Activated CD8-positive, alpha-beta memory T cell treated with anti-CD3 and anti-CD28 coated beads, Interleukin-2, amount 50 U/mL, for 24 hours (primary cell): ENCODE measurements around the gene FAM83D.
A peak's percentile ranks its signal among the peaks of the same experiment; 100 is the strongest.
"Not testable (repeated sequence)": the region's sequence is repeated elsewhere in the genome, so short reads cannot be mapped to it uniquely, and the experiment has no call there.

Experiments
- DNase-seq: peaks from one replicate; pipeline ENCODE4 v3.0.0-alpha.2; 2020; ENCODE audit errors: extremely low read depth

Gene FAM83D

DNA sequence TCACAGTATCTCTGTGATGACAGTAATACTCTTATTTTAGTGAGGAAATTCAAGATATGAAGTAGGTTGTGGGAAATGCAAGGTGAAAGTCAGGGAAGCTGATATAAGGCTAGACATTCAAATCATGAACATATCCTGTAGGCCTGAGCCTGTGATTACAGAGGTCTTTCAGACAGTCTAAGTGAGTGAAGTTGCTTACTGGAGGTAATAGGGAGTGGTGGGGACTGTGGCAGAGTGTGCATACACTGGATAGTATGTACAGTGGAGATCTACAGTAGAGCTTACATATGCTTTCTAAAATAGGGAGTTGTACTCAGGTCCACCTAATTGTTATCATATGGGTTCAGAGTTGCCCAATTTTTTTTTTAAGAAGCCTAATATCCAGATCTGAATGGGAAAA lies 39.0 kb downstream of the FAM83D start:
- DNase-seq: no peak

DNA sequence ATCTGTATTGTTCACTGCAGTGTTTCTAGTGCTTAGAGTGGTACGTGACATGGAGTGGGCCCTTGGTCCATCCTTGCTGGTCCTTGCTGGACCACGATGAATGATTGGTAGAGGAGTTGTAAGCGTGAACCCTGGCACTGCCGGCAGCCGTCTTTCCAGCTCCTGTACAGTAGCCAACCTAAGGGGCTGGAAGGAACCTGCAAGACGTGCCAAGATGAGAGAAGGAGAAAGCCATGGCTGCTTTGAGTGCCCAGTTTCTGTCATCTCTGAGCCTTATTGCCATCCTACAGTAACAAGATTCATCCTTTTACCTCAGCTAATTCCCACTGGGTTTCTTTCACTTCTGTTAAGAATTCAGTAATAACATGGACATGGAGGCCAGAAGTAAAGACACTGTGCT lies 41.9 kb downstream of the FAM83D start:
- no peak for DNase-seq

DNA sequence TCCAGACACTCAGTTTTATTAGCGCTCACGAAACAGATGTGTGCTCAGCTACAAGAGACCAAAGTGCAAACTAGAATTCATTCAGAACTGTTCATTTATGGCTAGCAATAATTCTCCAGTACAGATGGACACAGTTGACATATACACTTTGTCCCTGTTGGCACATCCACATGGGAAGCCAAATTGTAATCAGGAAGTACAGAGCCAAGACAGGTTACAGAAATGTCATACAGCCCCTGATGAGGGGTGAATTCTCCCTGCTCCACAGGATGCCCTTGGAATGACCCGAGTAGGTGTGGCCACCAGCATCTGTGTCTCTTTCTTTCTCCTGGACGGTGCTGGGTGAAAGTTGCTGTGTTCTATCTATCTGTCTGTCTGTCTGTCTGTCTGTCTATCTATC lies 43.5 kb downstream of the FAM83D start:
- DNase-seq: no peak

DNA sequence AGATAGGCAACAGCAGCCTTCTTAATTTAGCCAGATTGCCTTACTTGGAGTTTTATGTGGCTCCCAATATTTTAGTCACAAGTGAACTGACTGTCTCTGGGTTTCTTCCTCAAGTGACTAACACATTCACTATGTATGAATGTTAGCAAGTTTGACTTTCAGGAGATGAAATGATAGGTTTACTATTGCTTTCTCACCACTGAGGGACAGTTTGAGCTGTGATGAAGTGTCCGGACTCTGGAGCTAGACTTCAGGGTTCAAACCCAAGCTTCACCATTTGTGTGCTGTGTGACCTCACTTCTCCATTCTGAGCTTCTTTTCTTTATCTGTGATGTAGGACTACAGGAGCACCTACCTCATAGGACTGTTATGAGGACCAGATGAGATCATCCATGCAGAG lies 44.1 kb downstream of the FAM83D start:
- DNase-seq: no peak

DNA sequence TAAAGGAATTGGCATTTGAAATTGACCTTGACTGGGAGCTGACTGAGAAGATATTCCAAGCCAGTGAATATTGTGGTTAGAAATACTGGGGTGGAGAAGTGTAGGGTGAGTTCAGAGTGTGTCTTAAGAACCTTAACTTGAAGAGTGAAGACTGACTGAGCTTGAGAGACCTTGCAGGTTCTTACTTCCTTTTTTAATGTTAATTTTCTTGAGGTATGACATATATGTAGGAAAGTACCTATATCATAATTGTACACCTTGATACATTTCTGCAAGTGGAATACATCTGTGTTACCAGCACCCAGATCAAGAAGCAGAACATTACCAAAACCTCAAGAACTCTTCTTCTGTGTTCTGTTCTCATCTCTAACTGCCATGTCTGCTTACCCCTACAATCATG lies 46.9 kb downstream of the FAM83D start:
- DNase-seq: no peak

DNA sequence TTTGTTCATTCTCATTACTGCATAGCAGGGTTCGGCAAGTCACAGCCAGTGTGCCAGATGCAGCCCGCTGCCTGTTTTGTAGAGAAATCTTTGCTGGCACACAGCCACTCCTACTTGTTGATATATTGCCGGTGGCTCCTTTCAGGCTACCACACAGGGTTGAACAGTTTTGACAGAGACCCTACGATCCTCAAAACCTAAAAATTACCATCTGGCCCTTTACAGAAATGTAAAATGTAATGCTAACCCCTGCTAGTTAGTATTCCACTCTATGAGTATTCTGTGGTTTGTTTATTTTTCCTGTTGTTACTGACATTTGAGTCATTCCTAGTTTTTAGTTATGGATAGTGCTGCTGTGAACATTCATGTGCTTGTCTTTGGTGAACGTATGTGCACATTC lies 47.4 kb downstream of the FAM83D start:
- no peak for DNase-seq

DNA sequence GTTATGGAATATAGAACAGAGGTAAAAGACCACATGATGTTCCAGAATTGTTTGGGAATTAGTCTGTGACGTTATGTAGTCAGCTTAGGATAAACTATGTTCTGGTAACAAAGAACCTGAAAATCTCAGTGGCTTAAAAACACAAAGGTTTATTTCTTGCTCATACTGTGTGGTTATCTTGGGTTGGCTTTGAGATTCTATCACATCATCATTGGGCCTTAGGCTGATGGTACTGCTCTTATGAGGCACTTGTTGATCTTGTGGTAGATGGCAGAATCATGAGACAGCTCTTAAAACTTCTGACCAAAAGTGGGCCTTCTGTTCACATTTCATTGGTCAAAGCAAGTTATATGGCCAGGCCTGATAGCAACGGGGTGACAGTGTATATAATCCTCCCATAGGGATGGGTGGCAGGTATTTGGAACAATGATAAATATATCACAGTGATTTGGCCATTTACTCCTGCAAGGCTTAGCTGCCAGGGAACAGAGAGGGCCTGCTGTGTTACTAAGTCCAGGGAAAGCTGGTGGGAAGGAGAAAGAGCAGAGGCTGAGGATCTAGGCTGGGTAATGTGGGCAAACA lies 49.4 kb downstream of the FAM83D start:
- DNase-seq: no peak

DNA sequence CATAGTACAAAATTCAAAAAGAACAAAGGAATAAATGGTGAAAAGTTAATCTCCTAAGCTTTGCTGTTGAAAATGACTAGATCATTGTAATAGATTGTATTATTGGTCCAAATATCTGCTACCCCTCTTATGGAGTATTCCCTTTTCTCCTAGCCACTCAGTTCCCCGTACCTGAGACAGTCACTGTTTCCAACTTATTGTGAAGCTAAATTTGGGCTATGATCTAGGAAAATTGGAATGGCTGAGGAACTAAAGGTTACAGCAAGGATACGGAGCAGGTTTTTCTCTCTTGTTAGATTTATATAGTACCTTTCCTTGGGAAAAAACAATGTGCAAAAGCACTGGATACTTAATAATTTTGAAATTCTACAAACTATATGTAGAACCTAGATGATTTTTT lies 53.2 kb downstream of the FAM83D start:
- no peak for DNase-seq

DNA sequence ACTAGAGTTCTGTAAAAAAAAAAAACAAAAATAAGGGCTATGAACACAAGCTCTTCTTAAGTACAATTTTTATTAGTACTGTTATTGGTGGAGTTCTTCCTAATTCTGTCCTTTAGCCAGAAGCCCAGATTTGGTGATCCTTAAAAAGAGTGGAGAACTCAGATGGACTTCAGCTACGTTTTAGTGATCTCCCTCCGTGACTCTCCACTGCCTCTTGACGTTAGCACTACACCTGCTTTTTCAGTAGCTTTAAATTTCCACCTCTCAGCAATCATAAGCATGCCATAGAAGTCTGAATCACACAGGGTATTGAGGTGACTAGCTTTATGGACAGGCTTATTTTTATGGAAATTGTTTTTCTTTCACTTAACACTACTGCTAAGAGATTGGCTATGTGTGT lies 53.6 kb downstream of the FAM83D start:
- DNase-seq: no peak

DNA sequence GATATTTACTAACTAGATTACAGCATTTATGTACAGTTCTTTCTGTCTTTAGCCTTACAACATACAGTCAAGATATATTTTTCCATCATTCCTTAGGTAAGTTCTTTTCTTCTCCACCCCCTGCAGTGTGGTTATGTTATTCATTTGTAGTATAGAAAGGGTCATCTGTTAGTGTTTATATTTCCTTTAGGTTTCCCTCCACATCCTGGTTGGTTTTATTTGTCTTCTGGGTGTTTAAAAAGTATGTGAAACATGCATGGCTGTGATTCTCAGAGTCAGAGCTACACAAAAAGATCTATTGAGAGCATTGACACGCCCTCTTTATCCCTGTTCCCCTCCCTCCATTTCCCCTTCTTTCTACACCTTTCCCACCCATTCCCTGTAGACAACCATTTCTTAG lies 56.1 kb downstream of the FAM83D start:
- no peak for DNase-seq

DNA sequence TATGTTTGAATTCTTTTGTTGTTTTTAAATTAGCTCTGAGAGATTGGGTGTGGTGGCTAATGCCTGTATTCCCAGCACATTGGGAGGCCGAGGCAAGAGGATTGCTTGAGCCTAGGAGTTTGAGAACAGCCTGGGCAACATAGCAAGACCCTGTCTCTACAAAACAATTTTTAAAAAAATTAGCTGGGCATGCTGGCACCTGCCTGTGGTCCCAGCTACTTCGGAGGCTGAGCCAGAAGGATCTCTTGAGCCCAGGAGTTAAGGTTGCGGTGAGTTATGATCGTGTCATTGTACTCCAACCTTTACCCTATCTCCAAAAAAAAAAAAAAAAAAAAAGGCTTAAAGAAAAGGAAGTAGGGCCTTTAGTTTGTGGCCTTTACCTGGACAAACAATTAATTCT lies 58.8 kb downstream of the FAM83D start:
- DNase-seq: no peak

DNA sequence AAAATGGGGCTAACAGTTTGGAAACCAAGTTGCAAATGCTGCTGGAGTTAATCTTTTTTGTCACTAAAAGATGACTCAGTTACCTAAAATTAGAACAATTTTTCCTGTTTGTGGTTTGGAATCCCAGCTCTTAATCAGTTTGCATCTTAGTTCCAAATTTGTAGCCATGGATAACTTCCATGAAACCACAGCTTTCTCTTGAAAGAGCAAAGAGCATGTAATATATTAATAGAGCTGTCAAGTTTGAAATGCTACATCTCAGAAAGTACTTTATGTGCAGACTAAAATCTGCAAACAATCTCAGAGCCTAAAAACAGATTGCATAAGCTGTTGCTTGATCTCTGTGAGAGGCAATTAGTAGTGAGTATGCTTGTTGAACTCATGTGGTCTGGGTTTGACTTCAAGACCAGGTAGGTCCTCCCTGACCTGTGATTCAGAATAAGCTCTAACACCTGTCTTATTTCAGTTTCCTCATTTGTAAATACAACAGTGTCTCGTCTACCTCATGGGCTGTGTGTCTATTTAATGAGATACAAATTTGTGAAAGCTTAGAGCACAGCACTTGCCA lies 59.5 kb downstream of the FAM83D start:
- DNase-seq: no peak

DNA sequence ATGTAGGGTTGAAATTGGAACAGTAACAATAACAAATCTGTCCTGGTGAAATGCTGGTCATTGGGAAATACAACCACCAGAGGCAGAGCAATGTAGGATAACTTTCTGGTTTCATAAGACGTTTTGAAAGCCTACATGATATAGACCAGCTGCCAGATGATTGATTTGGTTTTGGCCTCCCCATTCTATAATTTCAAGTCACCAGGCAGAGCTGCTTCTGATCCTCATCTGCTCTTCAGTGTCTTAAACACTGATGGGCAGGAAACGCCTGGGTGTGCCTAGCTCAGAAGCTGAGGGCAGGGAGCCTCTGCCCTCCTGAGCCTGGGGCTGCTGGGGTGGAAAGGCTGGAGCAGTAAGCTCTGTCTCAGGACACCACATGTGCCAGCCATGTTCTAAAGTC lies 60.4 kb downstream of the FAM83D start:
- DNase-seq: no peak

DNA sequence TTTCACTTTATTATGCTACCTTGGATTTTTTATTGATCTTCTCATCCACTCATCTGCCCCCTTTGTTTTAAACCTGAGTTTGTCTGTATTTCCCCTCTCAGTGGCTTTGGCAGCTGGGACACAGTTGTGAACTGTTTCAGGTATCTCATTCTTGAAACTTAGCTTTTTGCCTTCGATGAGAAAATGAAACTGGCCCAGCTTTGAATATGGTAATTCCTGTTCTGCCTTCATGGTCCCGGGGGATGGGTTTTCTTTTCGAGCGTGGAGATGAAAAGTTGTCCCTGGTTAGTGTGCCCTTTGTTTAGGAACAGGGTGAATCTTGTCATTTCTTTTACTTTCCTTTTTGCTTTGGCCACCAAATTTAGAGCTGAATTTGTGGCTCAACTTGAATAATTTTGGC lies 61.6 kb downstream of the FAM83D start:
- DNase-seq: no peak

DNA sequence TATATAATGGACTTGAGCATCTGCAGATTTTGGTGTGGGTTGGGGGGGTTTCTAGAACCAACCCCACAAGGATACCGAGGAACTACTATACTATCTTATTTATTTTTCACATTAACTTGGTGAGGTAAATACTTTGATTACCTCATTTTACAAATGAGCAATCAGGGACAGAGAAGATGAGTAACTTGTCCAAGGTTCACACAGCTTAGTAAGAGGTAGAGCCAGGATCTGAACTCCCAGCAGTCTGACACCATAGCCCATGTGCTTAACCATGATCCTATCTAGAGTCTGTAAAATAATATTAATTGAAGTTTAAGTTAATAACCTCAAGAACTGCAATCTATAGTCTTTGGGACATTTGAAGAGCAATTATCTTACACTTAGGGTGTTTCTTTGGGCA lies 64.5 kb downstream of the FAM83D start:
- DNase-seq: no peak

DNA sequence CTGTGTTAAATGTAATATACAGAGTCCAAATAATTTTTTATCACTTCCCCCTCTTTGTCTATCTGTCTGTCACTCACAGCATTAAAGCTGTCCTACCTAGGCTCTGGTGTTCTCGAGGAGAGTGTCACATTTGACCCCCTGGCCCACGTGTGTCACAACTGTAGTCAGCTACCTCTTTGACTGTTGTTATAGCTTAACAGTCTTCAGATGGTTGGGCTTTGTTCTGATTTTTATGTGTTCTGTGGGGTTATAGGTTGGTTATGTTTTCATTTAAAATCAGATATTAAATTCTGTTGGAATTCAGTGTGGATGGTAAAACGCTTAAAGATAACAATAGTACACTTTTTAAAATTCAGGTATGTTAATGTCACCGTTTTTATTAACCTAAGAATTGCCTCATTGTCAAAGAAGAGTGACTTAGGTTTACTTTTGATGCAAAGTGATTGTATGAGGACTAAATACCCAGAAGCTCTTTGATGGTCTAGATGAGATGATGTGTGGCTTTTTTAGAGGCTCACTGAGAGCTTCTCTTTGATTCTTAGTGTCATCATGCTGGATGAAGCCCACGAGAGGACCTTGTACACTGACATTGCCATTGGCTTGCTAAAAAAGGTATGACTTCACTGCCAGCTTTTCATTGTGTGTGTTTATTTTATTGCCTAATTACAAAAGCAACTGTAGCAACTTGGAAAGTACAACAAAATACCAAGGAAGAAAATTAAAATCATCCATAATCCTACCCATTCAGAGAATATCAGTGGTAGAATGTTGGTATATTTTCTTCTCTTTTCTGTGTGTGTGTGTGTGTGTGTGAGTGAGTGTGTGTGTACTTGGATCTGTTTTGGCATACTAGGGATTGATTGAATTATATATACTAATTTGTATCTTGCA lies 65.8 kb downstream of the FAM83D start:
- DNase-seq: no peak

DNA sequence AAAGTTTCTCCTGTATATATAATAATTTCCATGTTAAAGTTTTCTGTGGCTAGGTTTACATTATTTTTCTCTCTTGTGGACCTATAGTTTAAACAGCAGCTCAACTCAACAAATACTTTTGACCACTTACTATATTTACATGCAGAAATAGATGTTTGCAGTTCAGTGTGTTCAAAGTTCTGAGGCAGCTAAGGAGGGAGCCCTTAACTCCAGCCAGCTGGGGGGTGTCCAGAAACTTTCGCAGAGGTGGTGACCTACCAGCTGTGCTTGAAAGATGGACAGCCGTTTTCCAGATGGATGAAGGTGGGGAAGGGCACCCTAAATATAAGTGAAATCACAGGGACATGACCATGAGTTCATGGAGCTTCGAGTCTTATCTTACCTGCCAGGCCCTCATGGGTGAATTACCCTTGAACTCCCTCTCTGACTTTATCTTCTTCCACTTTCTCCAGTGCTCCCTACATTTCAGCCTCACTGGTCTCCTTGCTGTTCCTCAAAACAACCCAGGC lies 69.4 kb downstream of the FAM83D start:
- no peak for DNase-seq

DNA sequence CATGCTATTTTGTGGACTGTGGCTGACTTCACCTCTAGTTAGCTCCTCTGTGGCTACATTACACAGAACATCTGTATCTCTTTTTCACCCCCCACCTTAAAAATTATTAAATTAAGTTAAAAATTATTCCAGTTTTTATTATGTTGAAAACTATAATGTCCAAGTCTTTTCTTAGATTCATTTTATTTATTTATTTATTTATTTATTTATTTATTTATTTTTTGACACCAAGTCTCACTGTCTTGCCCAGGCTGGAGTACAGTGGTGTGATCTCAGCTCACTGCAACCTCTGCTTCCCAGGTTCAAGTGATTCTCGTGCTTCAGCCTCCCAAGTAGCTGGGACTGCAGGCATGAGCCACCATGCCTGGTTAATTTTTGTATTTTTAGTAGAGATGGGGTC lies 70.6 kb downstream of the FAM83D start:
- not testable (repeated sequence) for DNase-seq

DNA sequence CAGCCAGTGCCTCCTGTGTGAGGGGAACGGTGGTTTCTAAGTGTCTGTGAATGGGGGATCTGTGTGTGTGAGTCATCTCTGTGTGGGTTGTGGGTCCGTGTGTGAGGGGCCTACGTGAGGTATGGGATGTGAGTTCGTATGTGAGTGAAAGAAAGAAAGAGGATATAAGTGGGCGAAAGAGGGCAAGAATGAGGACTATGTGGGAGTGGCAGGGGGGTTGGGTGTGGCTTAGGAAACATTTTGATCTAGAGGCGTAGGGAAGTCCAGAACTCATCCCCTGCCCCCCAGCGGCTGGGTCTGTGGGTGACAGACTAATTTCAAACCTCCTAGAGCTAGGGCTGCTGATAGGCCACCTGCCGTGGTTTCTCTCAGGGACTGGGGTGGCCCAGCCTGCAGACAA lies 71.4 kb downstream of the FAM83D start:
- DNase-seq: peak; percentile 41

DNA sequence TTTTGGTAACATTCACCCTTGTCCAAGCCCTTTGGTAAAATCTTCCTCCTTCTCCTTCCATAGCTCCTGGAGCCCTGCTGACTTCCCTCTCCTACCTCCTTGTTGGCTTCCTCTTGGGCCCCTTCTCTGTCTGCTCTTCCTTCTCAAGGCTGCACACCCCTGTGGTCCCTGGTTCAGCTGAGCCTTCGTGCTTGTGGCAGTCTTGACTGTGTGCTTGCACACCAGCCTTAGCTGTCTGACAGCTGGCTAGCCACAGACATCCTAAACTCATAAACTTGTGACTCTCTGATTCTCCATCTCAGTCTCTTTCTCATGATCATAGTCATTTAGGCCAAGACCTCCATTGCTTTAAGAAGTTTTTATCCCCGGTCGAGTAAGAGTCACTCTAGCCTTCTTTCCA lies 73.0 kb downstream of the FAM83D start:
- no peak for DNase-seq

DNA sequence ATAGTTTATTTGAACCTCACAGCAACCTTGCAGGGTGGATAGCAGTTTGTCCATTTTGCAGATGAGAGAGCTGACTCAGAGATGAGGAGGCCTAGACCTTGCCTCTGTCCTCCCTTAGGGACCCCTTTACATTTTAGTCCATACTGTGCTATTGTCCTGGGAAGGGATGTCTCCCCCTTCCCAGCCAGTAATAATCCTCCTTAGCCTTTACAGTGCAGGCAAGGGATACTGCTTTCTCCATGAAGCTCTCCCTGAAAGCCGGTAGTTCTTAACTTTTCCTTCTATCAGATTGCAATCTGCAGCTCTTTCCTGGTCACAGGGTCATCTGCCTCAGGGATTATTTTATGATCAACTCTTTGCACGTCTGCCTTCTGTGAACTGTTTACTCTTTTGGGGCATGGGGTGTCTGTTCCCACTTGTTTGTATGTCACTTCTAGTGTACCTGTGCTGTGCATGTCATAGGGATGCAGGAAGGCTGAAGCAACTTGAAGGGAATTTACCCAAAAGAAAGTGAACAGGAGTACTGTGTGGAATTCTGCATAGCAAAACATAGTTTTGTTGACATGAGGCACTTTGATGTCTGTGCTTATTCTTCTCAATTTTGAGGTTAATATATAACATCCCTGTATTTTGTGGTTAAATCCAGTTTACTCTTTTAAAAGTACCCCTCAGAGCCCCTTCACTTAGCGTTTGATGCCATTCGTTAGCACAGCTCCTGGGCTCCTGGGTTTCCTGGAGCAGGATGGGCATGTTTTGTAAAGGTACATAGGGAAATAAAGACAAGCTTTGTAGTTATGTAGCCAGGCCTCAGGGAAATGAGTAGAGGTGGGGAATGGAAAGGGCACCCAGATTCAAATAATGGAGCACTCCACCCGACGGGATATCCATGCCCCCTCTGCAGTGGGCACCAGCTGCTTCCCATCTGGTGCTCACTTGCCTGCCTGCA lies 74.0 kb downstream of the FAM83D start:
- DNase-seq: no peak
